Measurements from ENCODE around the gene IFFO2.

The IFFO2 gene

GRCh38 chr1:18874600-18874999 is 81.9 kb downstream of the IFFO2 start:
- no peak for TF ChIP-seq GATA2 (IDR thresholded peaks at IDR 0.05; ENCODE audit: low read depth, low read length)
- TF ChIP-seq GATA3 (IDR thresholded peaks at IDR 0.05; ENCODE audit: low read depth, low read length), result no peak

- TF ChIP-seq GATA2 (IDR thresholded peaks at IDR 0.05; ENCODE audit: low read depth, low read length), result no peak
- TF ChIP-seq GATA3 (IDR thresholded peaks at IDR 0.05; ENCODE audit: low read depth, low read length), result no peak
Observed at GRCh38 chr1:18874036-18874435, 82.4 kb downstream of the IFFO2 start.

- TF ChIP-seq GATA2 (IDR thresholded peaks at IDR 0.05; ENCODE audit: low read depth, low read length) (no peak), GATA3 (IDR thresholded peaks at IDR 0.05; ENCODE audit: low read depth, low read length) (no peak)
Observed at GRCh38 chr1:18872071-18872611, 84.3 kb downstream of the IFFO2 start.

GRCh38 chr1:18871401-18872070 is 84.9 kb downstream of the IFFO2 start:
- TF ChIP-seq GATA2 (IDR thresholded peaks at IDR 0.05; ENCODE audit: low read depth, low read length) (no peak), GATA3 (IDR thresholded peaks at IDR 0.05; ENCODE audit: low read depth, low read length) (no peak)

GRCh38 chr1:18870957-18871356 is 85.5 kb downstream of the IFFO2 start:
- TF ChIP-seq GATA2 (IDR thresholded peaks at IDR 0.05; ENCODE audit: low read depth, low read length) (no peak), GATA3 (IDR thresholded peaks at IDR 0.05; ENCODE audit: low read depth, low read length) (no peak)

GRCh38 chr1:18869847-18870594 is 86.5 kb downstream of the IFFO2 start:
- TF ChIP-seq GATA2 (IDR thresholded peaks at IDR 0.05; ENCODE audit: low read depth, low read length), result no peak
- TF ChIP-seq GATA3 (IDR thresholded peaks at IDR 0.05; ENCODE audit: low read depth, low read length), result no peak

- TF ChIP-seq GATA2 (IDR thresholded peaks at IDR 0.05; ENCODE audit: low read depth, low read length) (no peak), GATA3 (IDR thresholded peaks at IDR 0.05; ENCODE audit: low read depth, low read length) (no peak)
Observed at GRCh38 chr1:18868801-18869424, 87.6 kb downstream of the IFFO2 start.

GRCh38 chr1:18868354-18868753 is 88.1 kb downstream of the IFFO2 start:
- TF ChIP-seq GATA3 (IDR thresholded peaks at IDR 0.05; ENCODE audit: low read depth, low read length) (no peak), GATA2 (IDR thresholded peaks at IDR 0.05; ENCODE audit: low read depth, low read length) (no peak)

- TF ChIP-seq GATA3 (IDR thresholded peaks at IDR 0.05; ENCODE audit: low read depth, low read length), result no peak
- TF ChIP-seq GATA2 (IDR thresholded peaks at IDR 0.05; ENCODE audit: low read depth, low read length), result no peak
Observed at GRCh38 chr1:18866846-18867245, 89.6 kb downstream of the IFFO2 start.

GRCh38 chr1:18866314-18866713 is 90.2 kb downstream of the IFFO2 start:
- no peak for TF ChIP-seq GATA2 (IDR thresholded peaks at IDR 0.05; ENCODE audit: low read depth, low read length)
- TF ChIP-seq GATA3 (IDR thresholded peaks at IDR 0.05; ENCODE audit: low read depth, low read length), result no peak

GRCh38 chr1:18865176-18865575 is 91.3 kb downstream of the IFFO2 start:
- TF ChIP-seq GATA3 (IDR thresholded peaks at IDR 0.05; ENCODE audit: low read depth, low read length) (no peak), GATA2 (IDR thresholded peaks at IDR 0.05; ENCODE audit: low read depth, low read length) (no peak)

- TF ChIP-seq GATA2 (IDR thresholded peaks at IDR 0.05; ENCODE audit: low read depth, low read length) (no peak), GATA3 (IDR thresholded peaks at IDR 0.05; ENCODE audit: low read depth, low read length) (no peak)
Observed at GRCh38 chr1:18861590-18861989, 94.9 kb downstream of the IFFO2 start.

GRCh38 chr1:18861082-18861481 is 95.4 kb downstream of the IFFO2 start:
- no peak for TF ChIP-seq GATA3 (IDR thresholded peaks at IDR 0.05; ENCODE audit: low read depth, low read length)
- TF ChIP-seq GATA2 (IDR thresholded peaks at IDR 0.05; ENCODE audit: low read depth, low read length), result no peak

- no peak for TF ChIP-seq GATA2 (IDR thresholded peaks at IDR 0.05; ENCODE audit: low read depth, low read length)
- no peak for TF ChIP-seq GATA3 (IDR thresholded peaks at IDR 0.05; ENCODE audit: low read depth, low read length)
Observed at GRCh38 chr1:18859560-18859959, 96.9 kb downstream of the IFFO2 start, which contains the start of gene TAS1R2. TSS of gene TAS1R2 (minus strand) at chr1:18859660. CDS start at chr1:18859660, 0 bp downstream.

All from SH-SY5Y (cell line).